ENCODE data around the gene LGI4.
"Not testable (repeated sequence)": the region's sequence is repeated elsewhere in the genome, so short reads cannot be mapped to it uniquely, and the experiment has no call there.

The LGI4 gene

GRCh38 chr19:35105411-35106290 is 29.2 kb downstream of the LGI4 start:
- no peak for DNase-seq

GRCh38 chr19:35105047-35105410 is 29.8 kb downstream of the LGI4 start:
- no peak for DNase-seq

- no peak for DNase-seq
Measured at GRCh38 chr19:35104361-35104760, 30.5 kb downstream of the LGI4 start.

GRCh38 chr19:35103614-35104013 is 31.2 kb downstream of the LGI4 start:
- DNase-seq: not testable (repeated sequence)

- DNase-seq: not testable (repeated sequence)
Measured at GRCh38 chr19:35101949-35102348, 32.9 kb downstream of the LGI4 start.

GRCh38 chr19:35100588-35101533 is 34.0 kb downstream of the LGI4 start:
- DNase-seq: no peak

- DNase-seq: no peak
Measured at GRCh38 chr19:35099897-35100275, 35.0 kb downstream of the LGI4 start.

- no peak for DNase-seq
Measured at GRCh38 chr19:35099155-35099896, 35.5 kb downstream of the LGI4 start.

GRCh38 chr19:35098413-35099049 is 36.3 kb downstream of the LGI4 start:
- no peak for DNase-seq

- no peak for DNase-seq
Measured at GRCh38 chr19:35095667-35096368, 39.0 kb downstream of the LGI4 start.

- no peak for DNase-seq
Measured at GRCh38 chr19:35094656-35095055, 40.2 kb downstream of the LGI4 start.

GRCh38 chr19:35093941-35094647 is 40.8 kb downstream of the LGI4 start:
- no peak for DNase-seq

- no peak for DNase-seq
Measured at GRCh38 chr19:35093430-35093829, 41.4 kb downstream of the LGI4 start.

GRCh38 chr19:35090506-35091214 is 44.2 kb downstream of the LGI4 start:
- DNase-seq: peak; percentile 62

- no peak for DNase-seq
Measured at GRCh38 chr19:35090160-35090505, 44.7 kb downstream of the LGI4 start.

- no peak for DNase-seq
Measured at GRCh38 chr19:35089554-35089953, 45.3 kb downstream of the LGI4 start.

- peak; percentile 91 for DNase-seq
Measured at GRCh38 chr19:35088131-35088913, 46.5 kb downstream of the LGI4 start.

- no peak for DNase-seq
Measured at GRCh38 chr19:35087393-35087792, 47.5 kb downstream of the LGI4 start.

- DNase-seq: no peak
Measured at GRCh38 chr19:35086455-35086854, 48.4 kb downstream of the LGI4 start.

- DNase-seq: no peak
Measured at GRCh38 chr19:35085947-35086346, 48.9 kb downstream of the LGI4 start.

Measured in fibroblast of skin of right biceps (primary cell).